ENCODE results near the gene TRIM37.

The TRIM37 gene

GRCh38 chr17:58985367-58985766 is 121.3 kb downstream of the TRIM37 start:
- Histone ChIP-seq H3K27ac (peak overlapping the region; percentile 76), H3K4me1 (ENCODE audit: control insufficient read depth in 1 of 2, insufficient read depth in 1 of 2, low read depth in 1 of 2, low read length in 1 of 2) (peaks cover 21 to 29% of the 10 kb centered on the region in 2 experiments), H3K4me3 (ENCODE audit: low read depth in 1 of 2, low read length in 1 of 2) (peak overlapping the region; percentile 32 to 34), H3K27me3 (no peaks in the 10 kb centered on the region), H3K36me3 (no peaks in the 10 kb centered on the region), H3K9me3 (no peaks in the 10 kb centered on the region)
- TF ChIP-seq CTCF (IDR thresholded peaks at IDR 0.05): no peak

GRCh38 chr17:58982626-58983025 is 124.1 kb downstream of the TRIM37 start:
- Histone ChIP-seq H3K4me1 (ENCODE audit: control insufficient read depth in 1 of 2, insufficient read depth in 1 of 2, low read depth in 1 of 2, low read length in 1 of 2) (peaks cover 21 to 29% of the 10 kb centered on the region in 2 experiments), H3K9me3 (no peaks in the 10 kb centered on the region), H3K36me3 (no peaks in the 10 kb centered on the region), H3K27me3 (no peaks in the 10 kb centered on the region), H3K4me3 (ENCODE audit: low read depth in 1 of 2, low read length in 1 of 2) (no peak overlapping the region), H3K27ac (no peak overlapping the region)
- TF ChIP-seq CTCF (IDR thresholded peaks at IDR 0.05): no peak

- no peaks in the 10 kb centered on the region for H3K9me3 ChIP-seq
- no peak for TF ChIP-seq CTCF (IDR thresholded peaks at IDR 0.05)
- H3K27me3 ChIP-seq: no peaks in the 10 kb centered on the region
- H3K4me1 ChIP-seq (ENCODE audit: control insufficient read depth in 1 of 2, insufficient read depth in 1 of 2, low read depth in 1 of 2, low read length in 1 of 2): peaks cover 15 to 20% of the 10 kb centered on the region in 2 experiments
- H3K27ac ChIP-seq: no peak overlapping the region
- H3K36me3 ChIP-seq: no peaks in the 10 kb centered on the region
- no peak overlapping the region for H3K4me3 ChIP-seq (ENCODE audit: low read depth in 1 of 2, low read length in 1 of 2)
Observed at GRCh38 chr17:58980706-58981481, 125.8 kb downstream of the TRIM37 start.

GRCh38 chr17:58976541-58976940 is 130.1 kb downstream of the TRIM37 start:
- no peak for TF ChIP-seq CTCF (IDR thresholded peaks at IDR 0.05)
- Histone ChIP-seq H3K4me3 (ENCODE audit: low read depth in 1 of 2, low read length in 1 of 2) (no peak overlapping the region), H3K4me1 (ENCODE audit: control insufficient read depth in 1 of 2, insufficient read depth in 1 of 2, low read depth in 1 of 2, low read length in 1 of 2) (no peaks in the 10 kb centered on the region), H3K27ac (no peak overlapping the region), H3K9me3 (no peaks in the 10 kb centered on the region), H3K36me3 (no peaks in the 10 kb centered on the region), H3K27me3 (no peaks in the 10 kb centered on the region)

- no peaks in the 10 kb centered on the region for H3K27me3 ChIP-seq
- no peaks in the 10 kb centered on the region for H3K4me1 ChIP-seq (ENCODE audit: control insufficient read depth in 1 of 2, insufficient read depth in 1 of 2, low read depth in 1 of 2, low read length in 1 of 2)
- no peaks in the 10 kb centered on the region for H3K9me3 ChIP-seq
- no peaks in the 10 kb centered on the region for H3K36me3 ChIP-seq
- no peak for TF ChIP-seq CTCF (IDR thresholded peaks at IDR 0.05)
- H3K27ac ChIP-seq: no peak overlapping the region
- no peak overlapping the region for H3K4me3 ChIP-seq (ENCODE audit: low read depth in 1 of 2, low read length in 1 of 2)
Observed at GRCh38 chr17:58974354-58974753, 132.3 kb downstream of the TRIM37 start.
